Peyer's patch (tissue), 4 donors: ENCODE results near the gene CNTRL.

Source experiments
- POLR2A ChIP-seq, 2 donors: fragments of 450-650 bp; IDR thresholded peaks; one replicate each; pipeline ENCODE4 v1.5.1; 2017; ENCODE audit warnings: antibody characterized with exemption in 2 of 2, mild to moderate bottlenecking in 2 of 2, moderate library complexity in 2 of 2
- TF ChIP-seq, protein P1 (sequence below), 6 experiments: fragments of 450-650 bp in 4 of 6; fragments of 200-600 bp in 2 of 6; sonication (generic) in 1 of 6; IDR thresholded peaks; one replicate each; pipeline ENCODE4 v1.5.1; 2017 to 2019; ENCODE audit warnings: antibody characterized with exemption in 6 of 6, mild to moderate bottlenecking in 3 of 6, moderate library complexity in 1 of 6

DNA sequence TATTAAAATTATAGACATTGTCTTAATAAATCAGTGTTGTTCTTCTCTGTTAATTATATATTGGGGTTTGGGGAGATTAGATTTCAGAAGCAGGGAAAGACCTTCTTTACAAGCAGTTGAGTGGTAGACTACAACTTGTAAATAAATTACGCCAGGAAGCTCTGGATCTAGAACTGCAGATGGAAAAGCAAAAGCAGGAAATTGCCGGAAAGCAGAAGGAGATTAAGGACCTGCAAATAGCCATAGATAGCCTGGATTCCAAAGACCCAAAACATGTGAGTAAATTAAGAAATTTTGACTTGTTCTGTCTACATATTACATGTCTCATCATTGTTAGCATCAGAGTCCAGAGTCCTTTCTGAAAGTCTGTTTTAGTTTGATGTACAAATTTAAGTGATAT lies 43.5 kb downstream of the CNTRL start:
- TF ChIP-seq, protein P1, sequence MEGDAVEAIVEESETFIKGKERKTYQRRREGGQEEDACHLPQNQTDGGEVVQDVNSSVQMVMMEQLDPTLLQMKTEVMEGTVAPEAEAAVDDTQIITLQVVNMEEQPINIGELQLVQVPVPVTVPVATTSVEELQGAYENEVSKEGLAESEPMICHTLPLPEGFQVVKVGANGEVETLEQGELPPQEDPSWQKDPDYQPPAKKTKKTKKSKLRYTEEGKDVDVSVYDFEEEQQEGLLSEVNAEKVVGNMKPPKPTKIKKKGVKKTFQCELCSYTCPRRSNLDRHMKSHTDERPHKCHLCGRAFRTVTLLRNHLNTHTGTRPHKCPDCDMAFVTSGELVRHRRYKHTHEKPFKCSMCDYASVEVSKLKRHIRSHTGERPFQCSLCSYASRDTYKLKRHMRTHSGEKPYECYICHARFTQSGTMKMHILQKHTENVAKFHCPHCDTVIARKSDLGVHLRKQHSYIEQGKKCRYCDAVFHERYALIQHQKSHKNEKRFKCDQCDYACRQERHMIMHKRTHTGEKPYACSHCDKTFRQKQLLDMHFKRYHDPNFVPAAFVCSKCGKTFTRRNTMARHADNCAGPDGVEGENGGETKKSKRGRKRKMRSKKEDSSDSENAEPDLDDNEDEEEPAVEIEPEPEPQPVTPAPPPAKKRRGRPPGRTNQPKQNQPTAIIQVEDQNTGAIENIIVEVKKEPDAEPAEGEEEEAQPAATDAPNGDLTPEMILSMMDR (IDR thresholded peaks at IDR 0.05), result no peak
- TF ChIP-seq POLR2A (IDR thresholded peaks at IDR 0.05), result no peak
